ENCODE results near the gene DDX10.

The DDX10 gene

DNA sequence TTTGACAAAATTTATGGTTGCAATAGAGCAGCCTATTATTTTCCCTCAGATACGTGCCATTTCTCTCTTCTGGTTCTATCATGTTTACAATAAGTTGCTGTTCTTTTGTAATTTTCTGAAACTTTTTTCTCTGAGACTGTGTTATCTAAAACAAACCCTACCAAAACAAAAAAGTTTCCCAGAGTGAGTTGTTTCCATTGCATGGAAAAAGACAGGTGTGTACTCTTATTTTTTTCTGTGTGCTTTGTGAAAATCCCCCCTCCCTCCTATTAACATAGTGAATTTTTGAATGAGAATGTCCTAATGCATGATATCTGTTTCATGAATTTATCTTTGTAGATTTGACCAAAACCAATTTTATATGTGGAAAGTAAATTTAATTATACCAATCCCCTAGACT, 137.6 kb downstream of the DDX10 start:
- TF ChIP-seq, protein P1, sequence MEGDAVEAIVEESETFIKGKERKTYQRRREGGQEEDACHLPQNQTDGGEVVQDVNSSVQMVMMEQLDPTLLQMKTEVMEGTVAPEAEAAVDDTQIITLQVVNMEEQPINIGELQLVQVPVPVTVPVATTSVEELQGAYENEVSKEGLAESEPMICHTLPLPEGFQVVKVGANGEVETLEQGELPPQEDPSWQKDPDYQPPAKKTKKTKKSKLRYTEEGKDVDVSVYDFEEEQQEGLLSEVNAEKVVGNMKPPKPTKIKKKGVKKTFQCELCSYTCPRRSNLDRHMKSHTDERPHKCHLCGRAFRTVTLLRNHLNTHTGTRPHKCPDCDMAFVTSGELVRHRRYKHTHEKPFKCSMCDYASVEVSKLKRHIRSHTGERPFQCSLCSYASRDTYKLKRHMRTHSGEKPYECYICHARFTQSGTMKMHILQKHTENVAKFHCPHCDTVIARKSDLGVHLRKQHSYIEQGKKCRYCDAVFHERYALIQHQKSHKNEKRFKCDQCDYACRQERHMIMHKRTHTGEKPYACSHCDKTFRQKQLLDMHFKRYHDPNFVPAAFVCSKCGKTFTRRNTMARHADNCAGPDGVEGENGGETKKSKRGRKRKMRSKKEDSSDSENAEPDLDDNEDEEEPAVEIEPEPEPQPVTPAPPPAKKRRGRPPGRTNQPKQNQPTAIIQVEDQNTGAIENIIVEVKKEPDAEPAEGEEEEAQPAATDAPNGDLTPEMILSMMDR (IDR thresholded peaks at IDR 0.05; ENCODE audit: control insufficient read depth, insufficient read depth, low read depth, low read length, missing control alignments), result no peak
- no peak overlapping the region for H3K4me3 ChIP-seq (ENCODE audit: control insufficient read depth, low read depth, low read length)
- no peak for DNase-seq (ENCODE audit: low read depth)

DNA sequence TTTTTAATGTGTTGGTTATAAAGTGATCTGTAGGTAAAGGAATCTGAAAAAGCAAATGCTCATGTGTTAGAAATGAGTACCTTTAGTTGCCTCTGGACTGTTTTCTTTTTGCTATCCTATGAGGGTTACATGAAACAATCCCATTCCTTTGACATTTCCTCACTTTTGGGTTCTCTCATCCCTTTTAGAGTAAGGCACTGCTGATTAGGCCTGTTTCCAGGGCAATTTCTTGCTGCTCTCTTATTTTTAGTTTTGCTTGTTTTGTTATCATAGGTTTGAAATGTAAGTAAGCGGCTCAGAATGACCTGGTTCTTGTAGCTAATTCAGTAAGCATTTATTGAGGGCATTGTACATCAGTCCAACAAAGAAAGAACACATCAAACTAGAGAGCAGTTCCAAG, 138.9 kb downstream of the DDX10 start:
- TF ChIP-seq, protein P1 (IDR thresholded peaks at IDR 0.05; ENCODE audit: control insufficient read depth, insufficient read depth, low read depth, low read length, missing control alignments), result no peak
- H3K4me3 ChIP-seq (ENCODE audit: control insufficient read depth, low read depth, low read length), result no peak overlapping the region
- DNase-seq (ENCODE audit: low read depth), result no peak

DNA sequence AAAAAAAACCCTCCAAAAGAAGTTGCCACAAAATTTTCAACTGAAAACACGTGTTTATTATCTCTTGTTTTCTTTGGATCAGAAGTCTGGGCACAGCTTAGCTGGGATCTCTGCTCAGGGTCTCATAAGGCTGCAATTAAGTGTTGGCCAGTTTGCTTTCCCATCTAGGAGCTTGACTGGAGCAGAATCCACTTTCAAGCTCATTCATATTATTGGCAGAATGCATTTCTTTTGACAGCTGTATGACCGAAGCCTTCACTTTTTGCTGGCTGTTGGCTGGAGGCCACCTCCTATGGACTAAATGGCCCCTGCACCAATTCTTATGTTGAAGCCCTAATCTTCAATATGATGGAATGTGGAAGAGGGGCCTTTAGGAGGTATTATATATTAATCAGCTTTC, 139.6 kb downstream of the DDX10 start:
- no peak for DNase-seq (ENCODE audit: low read depth)
- H3K4me3 ChIP-seq (ENCODE audit: control insufficient read depth, low read depth, low read length), result no peak overlapping the region
- TF ChIP-seq, protein P1 (IDR thresholded peaks at IDR 0.05; ENCODE audit: control insufficient read depth, insufficient read depth, low read depth, low read length, missing control alignments), result no peak

DNA sequence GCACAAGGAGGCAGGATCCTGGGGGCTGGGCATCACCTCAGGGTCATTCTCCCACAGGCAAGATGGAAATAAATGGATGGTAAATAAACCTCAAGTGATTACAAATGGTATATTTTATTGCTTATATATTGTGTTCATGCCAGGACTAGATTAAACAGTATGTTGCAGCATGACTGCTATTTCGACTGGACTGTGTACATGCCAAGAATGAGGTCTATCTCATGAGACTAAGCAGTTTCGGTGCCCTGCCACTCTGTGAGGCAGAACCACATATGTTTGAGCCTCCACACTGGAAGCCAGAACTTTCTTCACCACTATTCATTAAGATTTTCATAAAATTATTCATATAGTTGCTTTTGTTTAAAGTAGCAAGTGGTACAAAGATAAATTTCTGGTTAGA, 140.2 kb downstream of the DDX10 start:
- H3K4me3 ChIP-seq (ENCODE audit: control insufficient read depth, low read depth, low read length), result no peak overlapping the region
- TF ChIP-seq, protein P1 (IDR thresholded peaks at IDR 0.05; ENCODE audit: control insufficient read depth, insufficient read depth, low read depth, low read length, missing control alignments), result no peak
- no peak for DNase-seq (ENCODE audit: low read depth)

DNA sequence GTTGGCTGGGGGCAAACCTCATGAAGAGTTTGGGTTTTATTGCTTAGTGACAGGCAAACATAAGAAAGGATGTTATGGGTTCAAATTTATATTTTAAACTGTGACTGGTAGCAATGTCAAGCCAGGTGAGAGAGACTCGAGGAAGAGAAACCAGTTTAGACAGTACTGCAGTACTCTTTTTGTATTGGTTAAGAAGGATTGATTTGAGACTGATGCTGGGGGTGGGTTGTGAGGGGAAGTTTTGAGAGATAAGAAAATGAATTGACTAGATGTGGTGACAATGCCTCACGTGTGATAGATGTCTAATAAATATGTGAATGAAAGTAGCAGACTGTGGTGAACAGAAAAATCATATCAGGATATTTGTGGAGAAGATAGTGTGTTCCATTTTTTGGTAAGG, 142.4 kb downstream of the DDX10 start:
- DNase-seq (ENCODE audit: low read depth), result no peak
- H3K4me3 ChIP-seq (ENCODE audit: control insufficient read depth, low read depth, low read length), result no peak overlapping the region
- TF ChIP-seq, protein P1 (IDR thresholded peaks at IDR 0.05; ENCODE audit: control insufficient read depth, insufficient read depth, low read depth, low read length, missing control alignments), result no peak

DNA sequence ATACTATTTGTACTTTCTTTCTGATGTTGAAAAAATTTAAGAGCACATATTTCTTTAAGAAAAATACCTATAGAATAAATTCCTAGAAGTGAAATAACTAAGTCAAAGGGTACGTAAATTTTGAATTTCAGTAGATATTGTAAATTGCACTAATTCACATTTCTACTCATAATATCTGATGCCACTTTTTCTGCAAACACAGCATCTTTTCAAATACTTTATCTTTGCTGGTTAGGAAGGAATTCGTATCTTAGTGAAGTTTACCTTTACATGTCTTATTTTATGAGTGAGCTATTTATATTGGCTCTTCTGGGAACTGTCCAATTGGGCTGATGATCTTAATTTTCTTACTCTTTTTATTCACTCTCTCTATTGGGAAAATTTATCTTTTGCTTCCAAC, 148.2 kb downstream of the DDX10 start:
- no peak overlapping the region for H3K4me3 ChIP-seq (ENCODE audit: control insufficient read depth, low read depth, low read length)
- TF ChIP-seq, protein P1 (IDR thresholded peaks at IDR 0.05; ENCODE audit: control insufficient read depth, insufficient read depth, low read depth, low read length, missing control alignments), result no peak

DNA sequence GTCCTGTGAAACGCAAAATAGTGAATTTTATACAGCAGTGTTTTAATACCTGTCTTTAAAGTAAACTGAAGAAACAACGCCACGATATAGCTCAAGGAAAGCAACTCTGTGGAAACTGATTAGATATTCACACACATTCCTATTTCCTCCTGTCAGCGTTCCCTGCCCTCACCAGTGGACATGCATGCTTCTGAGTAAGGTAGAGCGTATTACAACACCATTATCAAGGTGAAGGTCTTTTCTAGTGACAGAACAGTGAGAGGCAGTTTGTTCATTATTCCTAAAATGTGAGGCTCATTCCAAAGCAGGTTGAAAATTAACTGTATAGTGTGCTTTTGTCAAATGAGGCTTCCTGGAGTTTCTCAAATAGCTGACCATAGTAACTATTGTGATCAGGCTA, 153.1 kb downstream of the DDX10 start:
- H3K4me3 ChIP-seq (ENCODE audit: control insufficient read depth, low read depth, low read length), result no peak overlapping the region
- no peak for DNase-seq (ENCODE audit: low read depth)
- TF ChIP-seq, protein P1 (IDR thresholded peaks at IDR 0.05; ENCODE audit: control insufficient read depth, insufficient read depth, low read depth, low read length, missing control alignments), result no peak

More for the DNA sequence above, 148.2 kb downstream of the DDX10 start:
- no peak for DNase-seq (ENCODE audit: low read depth)
